HG02852 (cell line): ENCODE data around the gene ARSH.
"Not testable (repeated sequence)": the region's sequence is repeated elsewhere in the genome, so short reads cannot be mapped to it uniquely, and the experiment has no call there.

Experiments used
- ATAC-seq: cut with Tn5 transposase; IDR thresholded peaks from one replicate; pipeline ENCODE4 v1.9.1; 2021; ENCODE audit warnings: mild to moderate bottlenecking, moderate library complexity; ENCODE audit not compliant: unreplicated experiment

Gene ARSH

GRCh38 chrX:3029129-3029528 lies 22.8 kb downstream of the ARSH start:
- ATAC-seq = no peak

- no peak for ATAC-seq
These were observed 30.9 kb downstream of the ARSH start for GRCh38 chrX:3037218-3037617.

GRCh38 chrX:3044196-3044595 lies 37.9 kb downstream of the ARSH start:
- no peak for ATAC-seq

- ATAC-seq = no peak
These were observed 38.3 kb downstream of the ARSH start for GRCh38 chrX:3044671-3045070.

- ATAC-seq = peak; percentile 55
These were observed 40.2 kb downstream of the ARSH start for GRCh38 chrX:3046253-3047240.

- ATAC-seq = not testable (repeated sequence)
These were observed 44.3 kb downstream of the ARSH start for GRCh38 chrX:3050523-3051175.

- ATAC-seq = no peak
These were observed 46.5 kb downstream of the ARSH start for GRCh38 chrX:3052860-3053259.

- no peak for ATAC-seq
These were observed 60.2 kb downstream of the ARSH start for GRCh38 chrX:3066555-3066954.

- no peak for ATAC-seq
These were observed 69.6 kb downstream of the ARSH start for GRCh38 chrX:3075959-3076358.

GRCh38 chrX:3076416-3076991 lies 70.2 kb downstream of the ARSH start:
- no peak for ATAC-seq
